T-cell (primary cell): ENCODE data around the gene STIM1. TPM values are rescaled to one million over a fixed set of nuclear protein-coding genes. Genes with fewer than 3 reads are reported as not detected.

Experiments used
- ATAC-seq, 4 experiments: fragments of 200-7000 bp in 3 of 4; fragments of 150-1000 bp in 1 of 4; cut with Tn5 transposase; replicated peaks in 1 of 4; 1 replicate in 3 of 4; 2 replicates in 1 of 4; pipeline ENCODE4 v1.10.0; 2021; ENCODE audit warnings: moderate library complexity in 3 of 4, mild to moderate bottlenecking in 2 of 4, moderate number of reproducible peaks in 1 of 4
- CTCF ChIA-PET, 2 donors: fragments of 300-600 bp; sonication (Branson Sonifier 250); formaldehyde crosslinking; loops; one replicate each; lab custom pipeline; 2022; ENCODE audit warnings: antibody characterized with exemption in 2 of 2; lab: Charles Lee
- POLR2A ChIA-PET, 2 donors: fragments of 300-600 bp; sonication (Branson Sonifier 250); formaldehyde crosslinking; loops; one replicate each; lab custom pipeline; 2022; ENCODE audit warnings: antibody characterized with exemption in 2 of 2; lab: Charles Lee
- DNase-seq, 35 experiments: peaks; one replicate each; pipeline versions ENCODE4 v3.0.0 to v3.0.0-alpha.2; 2013 to 2023
- H3K27ac ChIP-seq: one replicate; pipeline ENCODE4 v1.5.1; 2013; ENCODE audit warnings: low read length
- H3K27me3 ChIP-seq, 2 experiments: replicated peaks in 1 of 2; 1 replicate in 1 of 2; 2 replicates in 1 of 2; pipeline versions ENCODE4 v1.6.1 to v1.7.0; 2013; ENCODE audit warnings: low read length in 1 of 2, mixed read lengths in 1 of 2; ENCODE audit not compliant: control insufficient read depth in 2 of 2, insufficient read depth in 2 of 2; ENCODE audit errors: extremely low read depth in 1 of 2
- H3K36me3 ChIP-seq, 2 donors: 1 replicate in 1 of 2; 2 replicates in 1 of 2; pipeline versions ENCODE4 v1.6.1 to v1.7.0; 2013; ENCODE audit warnings: low read length in 1 of 2; ENCODE audit not compliant: control insufficient read depth in 2 of 2, insufficient read depth in 1 of 2; ENCODE audit errors: extremely low read depth in 1 of 2
- H3K4me1 ChIP-seq, 2 experiments: 1 replicate in 1 of 2; 2 replicates in 1 of 2; pipeline versions ENCODE4 v1.6.1 to v1.7.0; 2013; ENCODE audit warnings: low read length in 2 of 2, mixed read lengths in 1 of 2; ENCODE audit not compliant: insufficient read depth in 2 of 2, control insufficient read depth in 1 of 2; ENCODE audit errors: extremely low read depth in 1 of 2
- H3K4me3 ChIP-seq, 2 donors: 1 replicate in 1 of 2; 2 replicates in 1 of 2; pipeline versions ENCODE4 v1.5.1 to v1.7.0; 2013; ENCODE audit warnings: mild to moderate bottlenecking in 2 of 2, low read length in 1 of 2, moderate library complexity in 1 of 2; ENCODE audit not compliant: control insufficient read depth in 1 of 2; ENCODE audit errors: extremely low read depth in 1 of 2
- H3K9me3 ChIP-seq: 2 replicates; pipeline ENCODE4 v1.7.0; 2013
- H3K27ac Mint-ChIP-seq, 2 donors: one replicate each; pipeline ENCODE4 v1.8.0; 2020 to 2021; ENCODE audit warnings: mild to moderate bottlenecking in 2 of 2, mixed read lengths in 2 of 2
- H3K27me3 Mint-ChIP-seq, 2 donors: one replicate each; pipeline ENCODE4 v1.8.0; 2021 to 2022; ENCODE audit warnings: mixed read lengths in 2 of 2
- H3K36me3 Mint-ChIP-seq: one replicate; pipeline ENCODE4 v1.8.0; 2021; ENCODE audit warnings: mixed read lengths
- H3K4me1 Mint-ChIP-seq, 3 donors: one replicate each; pipeline ENCODE4 v1.8.0; 2020 to 2022; ENCODE audit warnings: mixed read lengths in 3 of 3, mild to moderate bottlenecking in 1 of 3
- H3K4me3 Mint-ChIP-seq, 3 donors: one replicate each; pipeline ENCODE4 v1.8.0; 2020 to 2022; ENCODE audit warnings: mild to moderate bottlenecking in 3 of 3, mixed read lengths in 3 of 3, moderate library complexity in 3 of 3
- H3K9me3 Mint-ChIP-seq, 3 donors: one replicate each; pipeline ENCODE4 v1.8.0; 2020 to 2022; ENCODE audit warnings: mixed read lengths in 3 of 3
- WGBS: methylation state at CpG from one replicate; pipeline ENCODE4 v1.1.5; 2013; ENCODE audit warnings: missing lambda C conversion rate; ENCODE audit not compliant: insufficient coverage; 5-methylcytosine and 5-hydroxymethylcytosine counted together
- total RNA-seq, 35 experiments: library from RNA in 6 of 35; stranded (reverse) in 6 of 35; fragments of 120-200 nt in 1 of 35; gene quantifications; one replicate each; pipeline versions ENCODE4 v1.2.1 to v1.2.4 and lab custom pipeline; 2013 to 2026

The STIM1 gene
- total RNA-seq, 5 donors from 2014 or later (not counting 1 experiment from before 2014, with no cell fraction given), result 87.6 to 139 (median 94.5) TPM

DNA sequence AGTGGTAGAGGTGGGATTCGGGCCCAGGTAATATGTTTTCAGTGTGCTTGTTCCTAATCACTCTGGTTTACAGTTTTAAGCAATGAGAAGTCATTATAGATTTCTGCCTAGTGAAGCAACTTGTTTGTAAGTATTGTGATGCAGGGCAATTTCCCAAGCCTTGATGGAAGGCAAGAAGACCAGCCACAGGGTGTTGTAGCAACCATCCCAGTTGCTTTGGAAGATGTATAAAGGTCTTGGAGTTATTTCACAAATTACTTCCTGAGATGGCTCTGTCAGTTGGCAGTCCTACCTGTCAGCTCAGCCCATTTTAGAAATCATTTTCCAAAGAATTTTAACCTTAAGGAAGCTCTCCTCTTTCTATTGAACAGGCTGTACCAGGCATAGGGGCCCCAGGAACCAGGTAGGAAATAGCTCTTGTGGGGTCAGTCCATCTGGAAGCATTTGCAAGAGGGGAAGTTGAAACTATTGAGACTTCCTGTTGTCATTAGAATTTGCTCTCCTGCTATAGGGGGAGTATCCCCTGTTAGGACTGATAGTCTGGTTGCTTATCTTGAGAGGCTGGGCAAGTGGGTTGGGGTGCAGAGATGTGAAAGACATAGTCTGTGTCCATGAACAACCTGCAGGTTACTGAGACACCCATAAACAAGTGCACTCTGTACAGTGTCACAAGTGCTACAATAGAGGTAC is 47.9 kb downstream of the STIM1 start:
- peaks cover 78 to 80% (median 79%) of the 10 kb centered on the region in 3 donors for H3K4me1 Mint-ChIP-seq
- H3K27ac Mint-ChIP-seq, result peak overlapping the region; percentile 88 to 89
- peaks cover 2 to 3% of the 10 kb centered on the region in 2 donors for H3K36me3 ChIP-seq
- H3K4me1 ChIP-seq, result peaks cover 41 to 52% of the 10 kb centered on the region in 2 experiments
- DNase-seq, result no peak
- POLR2A ChIA-PET, result interaction anchor here (0.6 to 1.0 kb wide), 3 partner anchors 9 to 62 kb away, joined by 3 to 10 read pairs (median 3); partner anchors contain the start of gene RHOG (in 1 of the 2)
- ATAC-seq, result no peak
- H3K9me3 Mint-ChIP-seq, result no peaks in the 10 kb centered on the region
- CTCF ChIA-PET, result interaction anchor here in 1 of 2 donors (0.7 to 1.6 kb wide), 3 partner anchors 48 to 62 kb away, joined by 4 to 5 read pairs (median 5); partner anchors contain the start of gene STIM1
- H3K27me3 Mint-ChIP-seq, result no peaks in the 10 kb centered on the region
- H3K9me3 ChIP-seq, result no peaks in the 10 kb centered on the region
- WGBS, result 100% methylated on average over 1 of the region's 1 CpG
- H3K4me3 ChIP-seq, result no peak overlapping the region
- H3K27ac ChIP-seq, result peak overlapping the region; percentile 54
- peak overlapping the region in 2 of 3 donors; percentile 14 to 52 for H3K4me3 Mint-ChIP-seq
- H3K36me3 Mint-ChIP-seq, result no peaks in the 10 kb centered on the region
- H3K27me3 ChIP-seq, result no peaks in the 10 kb centered on the region

GRCh38 chr11:3904228-3904627 is 48.8 kb downstream of the STIM1 start:
- POLR2A ChIA-PET, result no interaction called here
- CTCF ChIA-PET, result interaction anchor here in 1 of 2 donors (1.6 kb wide), 1 partner anchor 63 kb away, joined by 5 read pairs; no protein-coding TSS in a partner anchor
- ATAC-seq (no peak), DNase-seq (no peak)
- Histone ChIP-seq H3K9me3 (no peaks in the 10 kb centered on the region), H3K27ac (peak overlapping the region; percentile 54), H3K36me3 (peaks cover 3 to 5% of the 10 kb centered on the region in 2 donors), H3K27me3 (no peaks in the 10 kb centered on the region), H3K4me3 (no peak overlapping the region), H3K4me1 (peaks cover 41 to 52% of the 10 kb centered on the region in 2 experiments)
- peak overlapping the region; percentile 88 to 89 for H3K27ac Mint-ChIP-seq
- H3K4me3 Mint-ChIP-seq, result peak overlapping the region in 2 of 3 donors; percentile 4 to 52
- no peaks in the 10 kb centered on the region for H3K27me3 Mint-ChIP-seq
- peaks cover 3% of the 10 kb centered on the region for H3K36me3 Mint-ChIP-seq
- WGBS, result 92% methylated on average over 5 of the region's 5 CpGs
- H3K9me3 Mint-ChIP-seq, result no peaks in the 10 kb centered on the region
- peaks cover 82 to 87% (median 84%) of the 10 kb centered on the region in 3 donors for H3K4me1 Mint-ChIP-seq

DNA sequence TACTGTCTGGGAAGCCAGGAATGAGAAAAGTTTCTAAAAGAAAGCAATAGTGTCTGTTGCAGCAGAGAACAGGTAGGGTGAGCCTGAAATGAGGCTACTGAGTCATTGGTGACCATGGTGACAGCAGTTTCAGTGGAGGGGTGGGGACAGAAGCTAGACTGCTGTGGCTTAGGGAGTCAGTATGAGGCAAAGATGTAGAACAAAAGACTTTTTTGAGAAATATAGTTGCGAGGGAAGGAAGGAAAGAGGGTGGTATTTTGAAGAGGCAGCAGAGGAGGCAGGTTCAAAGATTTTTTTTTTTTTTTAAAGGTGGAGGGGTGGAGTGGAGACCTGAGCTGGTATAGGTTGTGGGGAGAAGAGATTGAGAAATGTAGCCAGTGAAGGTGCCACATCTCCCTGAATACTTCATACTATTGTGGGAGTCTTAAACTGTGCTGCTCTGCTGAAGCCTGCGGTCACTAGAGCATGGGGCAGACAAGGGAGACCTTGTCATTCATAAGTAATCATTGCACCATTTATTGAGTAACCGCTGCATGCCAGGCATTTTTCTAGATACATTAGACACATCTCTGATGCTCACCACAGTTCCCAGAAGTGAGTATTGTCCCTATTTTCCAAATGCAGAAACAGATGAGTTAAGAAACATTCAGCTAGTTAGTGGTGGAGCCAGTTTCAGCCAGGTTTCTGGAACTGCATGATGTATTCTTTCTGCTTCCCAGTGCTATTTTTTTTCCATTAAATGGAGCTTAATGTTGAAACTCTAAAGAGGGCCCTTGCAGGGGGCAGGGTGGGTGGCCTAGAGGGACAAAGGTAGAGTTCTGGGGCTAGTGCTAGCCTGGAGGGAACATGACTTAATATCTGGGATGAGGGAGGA is 49.9 kb downstream of the STIM1 start:
- ChIA-PET CTCF (interaction anchor here (0.8 to 1.3 kb wide), 6 partner anchors 9 to 168 kb away, joined by 3 to 8 read pairs (median 4); partner anchors contain the start of gene STIM1 (in 1 of the 2)), POLR2A (interaction anchor here (0.6 to 1.0 kb wide), 4 partner anchors 36 to 100 kb away, joined by 3 to 7 read pairs (median 4); no protein-coding TSS in a partner anchor)
- no peak overlapping the region for H3K4me3 ChIP-seq
- Mint-ChIP-seq H3K4me3 (peak overlapping the region; percentile 4 to 52 (median 41)), H3K27me3 (no peaks in the 10 kb centered on the region), H3K4me1 (peaks cover 80 to 90% (median 89%) of the 10 kb centered on the region in 3 donors), H3K36me3 (peaks cover 4% of the 10 kb centered on the region), H3K9me3 (no peaks in the 10 kb centered on the region), H3K27ac (peak overlapping the region; percentile 88 to 89)
- 0% methylated on average over 1 of the region's 3 CpGs for WGBS
- H3K36me3 ChIP-seq, result peaks cover 3 to 5% of the 10 kb centered on the region in 2 donors
- H3K27me3 ChIP-seq, result no peaks in the 10 kb centered on the region
- H3K9me3 ChIP-seq, result no peaks in the 10 kb centered on the region
- H3K27ac ChIP-seq, result peak overlapping the region; percentile 54
- ATAC-seq (peak; percentile 94 to 97 (median 95)), DNase-seq (peak in 34 of 35 experiments; percentile 23 to 75 (median 50))
- H3K4me1 ChIP-seq, result peaks cover 41 to 49% of the 10 kb centered on the region in 2 experiments

DNA sequence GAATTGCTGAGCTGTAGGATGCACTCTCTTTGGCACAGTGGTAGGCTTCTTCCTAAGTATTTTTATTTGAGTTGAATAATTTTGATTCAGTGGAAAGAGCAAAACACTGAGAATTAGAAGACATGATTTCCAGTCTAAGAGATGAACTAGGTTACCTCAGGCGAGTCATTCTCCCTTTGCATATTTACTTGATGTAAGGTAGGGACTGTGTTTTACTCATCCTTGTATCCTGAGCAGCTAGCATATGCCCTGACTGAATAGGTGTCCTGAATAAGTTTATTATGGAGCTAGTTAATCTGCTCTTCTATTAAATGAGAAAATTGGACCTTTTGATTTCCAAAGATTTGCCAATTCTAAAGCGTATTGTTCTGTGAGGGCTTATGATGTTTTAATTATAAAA is 50.7 kb downstream of the STIM1 start:
- Mint-ChIP-seq H3K4me1 (peaks cover 81 to 87% (median 86%) of the 10 kb centered on the region in 3 donors), H3K4me3 (peak overlapping the region in 1 of 3 donors; percentile 52), H3K27ac (peak overlapping the region; percentile 88 to 89), H3K27me3 (no peaks in the 10 kb centered on the region), H3K9me3 (no peaks in the 10 kb centered on the region), H3K36me3 (peaks cover 4% of the 10 kb centered on the region)
- Histone ChIP-seq H3K36me3 (peaks cover 3 to 5% of the 10 kb centered on the region in 2 donors), H3K4me1 (peaks cover 37 to 44% of the 10 kb centered on the region in 2 experiments), H3K4me3 (no peak overlapping the region), H3K9me3 (no peaks in the 10 kb centered on the region), H3K27me3 (no peaks in the 10 kb centered on the region), H3K27ac (no peak overlapping the region)
- no CpG with 5 or more reads among the region's 2 CpGs for WGBS
- no peak for ATAC-seq
- ChIA-PET POLR2A (interaction anchor here (0.6 to 1.0 kb wide), 3 partner anchors 39 to 101 kb away, joined by 3 to 7 read pairs (median 4); no protein-coding TSS in a partner anchor), CTCF (interaction anchor here (0.6 to 1.3 kb wide), 7 partner anchors 9 to 167 kb away, joined by 3 to 6 read pairs (median 3); partner anchors contain the start of gene STIM1 (in 1 of the 2))
- DNase-seq, result no peak

DNA sequence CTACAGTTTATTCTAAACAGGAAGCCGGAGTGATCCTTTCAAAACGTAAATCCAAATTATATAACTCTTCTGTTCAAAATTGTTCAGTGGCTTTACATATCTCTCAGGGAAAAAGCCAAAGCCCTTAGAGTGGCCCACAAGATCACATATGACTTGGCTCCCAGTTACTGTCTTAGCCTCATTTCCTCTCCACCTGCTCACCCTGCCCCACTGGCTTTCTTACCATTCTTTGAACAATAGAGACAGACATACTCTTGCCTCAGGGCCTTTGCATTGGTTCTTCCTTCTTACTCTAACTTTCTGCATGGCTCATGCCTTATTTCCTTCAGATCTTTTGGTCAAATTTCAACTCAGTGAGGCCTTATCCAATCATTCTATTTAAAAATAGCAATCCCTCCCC is 52.1 kb downstream of the STIM1 start:
- Mint-ChIP-seq H3K4me1 (peaks cover 80 to 84% (median 84%) of the 10 kb centered on the region in 3 donors), H3K27me3 (no peaks in the 10 kb centered on the region)
- POLR2A ChIA-PET, result interaction anchor here in 1 of 2 donors (1.0 kb wide), 1 partner anchor 26 kb away, joined by 3 read pairs; no protein-coding TSS in a partner anchor

More for the DNA sequence above, 52.1 kb downstream of the STIM1 start:
- Histone ChIP-seq H3K4me1 (peaks cover 29 to 37% of the 10 kb centered on the region in 2 experiments), H3K36me3 (peaks cover 3 to 5% of the 10 kb centered on the region in 2 donors), H3K27ac (no peak overlapping the region), H3K27me3 (no peaks in the 10 kb centered on the region), H3K9me3 (no peaks in the 10 kb centered on the region), H3K4me3 (no peak overlapping the region)
- peaks cover 4% of the 10 kb centered on the region for H3K36me3 Mint-ChIP-seq
- H3K27ac Mint-ChIP-seq, result peak overlapping the region; percentile 40 to 77
- CTCF ChIA-PET, result interaction anchor here in 1 of 2 donors (1.1 kb wide), 1 partner anchor 48 kb away, joined by 3 read pairs; no protein-coding TSS in a partner anchor
- no peak for DNase-seq
- peak overlapping the region in 1 of 3 donors; percentile 5 for H3K4me3 Mint-ChIP-seq
- H3K9me3 Mint-ChIP-seq, result no peaks in the 10 kb centered on the region
- 88% methylated on average over 1 of the region's 2 CpGs for WGBS
- no peak for ATAC-seq
